Measurements from ENCODE around the gene CDC20B.

GRCh38 chr5:55220433-55221185 is 47.6 kb upstream of the CDC20B start:
- TF ChIP-seq GATA2 (IDR thresholded peaks at IDR 0.05; ENCODE audit: low read depth, low read length), result no peak
- TF ChIP-seq GATA3 (IDR thresholded peaks at IDR 0.05; ENCODE audit: low read depth, low read length), result no peak
